Transverse colon (tissue), 4 donors: ENCODE measurements around the gene LYRM2.

Source experiments
- CTCF ChIP-seq, 5 experiments: fragments of 200-600 bp in 3 of 5; fragments of 450-650 bp in 2 of 5; sonication (generic) in 3 of 5; IDR thresholded peaks; 1 replicate in 2 of 5; 2 replicates in 3 of 5; pipeline ENCODE4 v1.5.1; 2016 to 2017; ENCODE audit warnings: antibody characterized with exemption in 5 of 5, inconsistent platforms in 3 of 5, mild to moderate bottlenecking in 2 of 5, moderate library complexity in 1 of 5
- POLR2AphosphoS5 ChIP-seq, 3 donors: sonication (generic); formaldehyde crosslinking; IDR thresholded peaks; one replicate each; pipeline ENCODE4 v1.6.1; 2016; ENCODE audit warnings: antibody characterized with exemption in 3 of 3

- TF ChIP-seq CTCF (IDR thresholded peaks at IDR 0.05): no peak
- TF ChIP-seq POLR2AphosphoS5 (IDR thresholded peaks at IDR 0.05): no peak
Measured at GRCh38 chr6:89596484-89596883, 42.1 kb downstream of the LYRM2 start.
